Measurements from ENCODE around the gene FLNB. TPM values are rescaled to one million over a fixed set of nuclear protein-coding genes. Genes with fewer than 3 reads are reported as not detected.

Gene FLNB
- total RNA-seq, 3 donors from 2014 or later (not counting 1 experiment from before 2014, with no cell fraction given), result 24.6 to 30.8 (median 26.6) TPM

GRCh38 chr3:58116985-58117384, 108.8 kb downstream of the FLNB start:
- WGBS (ENCODE audit: insufficient coverage), result 80% methylated on average over 2 of the region's 4 CpGs
- intact Hi-C loops (cut with micrococcal nuclease), result loop anchor here (1.0 kb wide), 1 partner anchor 82 kb away; no protein-coding TSS in a partner anchor
- ATAC-seq (no peak), DNase-seq (no peak)
- TF ChIP-seq, protein P1, sequence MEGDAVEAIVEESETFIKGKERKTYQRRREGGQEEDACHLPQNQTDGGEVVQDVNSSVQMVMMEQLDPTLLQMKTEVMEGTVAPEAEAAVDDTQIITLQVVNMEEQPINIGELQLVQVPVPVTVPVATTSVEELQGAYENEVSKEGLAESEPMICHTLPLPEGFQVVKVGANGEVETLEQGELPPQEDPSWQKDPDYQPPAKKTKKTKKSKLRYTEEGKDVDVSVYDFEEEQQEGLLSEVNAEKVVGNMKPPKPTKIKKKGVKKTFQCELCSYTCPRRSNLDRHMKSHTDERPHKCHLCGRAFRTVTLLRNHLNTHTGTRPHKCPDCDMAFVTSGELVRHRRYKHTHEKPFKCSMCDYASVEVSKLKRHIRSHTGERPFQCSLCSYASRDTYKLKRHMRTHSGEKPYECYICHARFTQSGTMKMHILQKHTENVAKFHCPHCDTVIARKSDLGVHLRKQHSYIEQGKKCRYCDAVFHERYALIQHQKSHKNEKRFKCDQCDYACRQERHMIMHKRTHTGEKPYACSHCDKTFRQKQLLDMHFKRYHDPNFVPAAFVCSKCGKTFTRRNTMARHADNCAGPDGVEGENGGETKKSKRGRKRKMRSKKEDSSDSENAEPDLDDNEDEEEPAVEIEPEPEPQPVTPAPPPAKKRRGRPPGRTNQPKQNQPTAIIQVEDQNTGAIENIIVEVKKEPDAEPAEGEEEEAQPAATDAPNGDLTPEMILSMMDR (IDR thresholded peaks at IDR 0.05), result no peak
- Histone ChIP-seq H3K27me3 (ENCODE audit: control insufficient read depth, insufficient read depth, low read length) (no peaks in the 10 kb centered on the region), H3K4me3 (ENCODE audit: low read length) (no peak overlapping the region), H3K9me3 (ENCODE audit: control insufficient read depth, insufficient read depth, low read length) (no peaks in the 10 kb centered on the region), H3K36me3 (ENCODE audit: control insufficient read depth, insufficient read depth, low read length) (peaks cover 15% of the 10 kb centered on the region), H3K27ac (ENCODE audit: low read length) (peak overlapping the region; percentile 60), H3K4me1 (ENCODE audit: control insufficient read depth, insufficient read depth, low read length) (peaks cover 27% of the 10 kb centered on the region)
- Mint-ChIP-seq H3K36me3 (peaks cover 7% of the 10 kb centered on the region), H3K4me3 (no peak overlapping the region), H3K27ac (no peak overlapping the region), H3K27me3 (ENCODE audit: low read depth in 2 of 2) (no peaks in the 10 kb centered on the region), H3K4me1 (peaks cover 15 to 20% of the 10 kb centered on the region in 2 donors), H3K9me3 (no peaks in the 10 kb centered on the region)

- Histone ChIP-seq H3K4me1 (ENCODE audit: control insufficient read depth, insufficient read depth, low read length) (peaks cover 25% of the 10 kb centered on the region), H3K36me3 (ENCODE audit: control insufficient read depth, insufficient read depth, low read length) (peaks cover 8% of the 10 kb centered on the region), H3K4me3 (ENCODE audit: low read length) (no peak overlapping the region), H3K9me3 (ENCODE audit: control insufficient read depth, insufficient read depth, low read length) (no peaks in the 10 kb centered on the region), H3K27ac (ENCODE audit: low read length) (no peak overlapping the region), H3K27me3 (ENCODE audit: control insufficient read depth, insufficient read depth, low read length) (no peaks in the 10 kb centered on the region)
- no peak for ATAC-seq
- Mint-ChIP-seq H3K4me3 (no peak overlapping the region), H3K9me3 (no peaks in the 10 kb centered on the region), H3K27ac (peak overlapping the region in 1 of 2 donors; percentile 16), H3K4me1 (peaks cover 15 to 20% of the 10 kb centered on the region in 2 donors), H3K36me3 (peaks cover 2% of the 10 kb centered on the region), H3K27me3 (ENCODE audit: low read depth in 2 of 2) (no peaks in the 10 kb centered on the region)
- intact Hi-C loops (cut with micrococcal nuclease), result no loop called here
- WGBS (ENCODE audit: insufficient coverage), result 93% methylated on average over 13 of the region's 14 CpGs
- TF ChIP-seq, protein P1 (IDR thresholded peaks at IDR 0.05), result no peak
- no peak for DNase-seq
Observed at GRCh38 chr3:58117561-58118181, 109.4 kb downstream of the FLNB start.

DNA sequence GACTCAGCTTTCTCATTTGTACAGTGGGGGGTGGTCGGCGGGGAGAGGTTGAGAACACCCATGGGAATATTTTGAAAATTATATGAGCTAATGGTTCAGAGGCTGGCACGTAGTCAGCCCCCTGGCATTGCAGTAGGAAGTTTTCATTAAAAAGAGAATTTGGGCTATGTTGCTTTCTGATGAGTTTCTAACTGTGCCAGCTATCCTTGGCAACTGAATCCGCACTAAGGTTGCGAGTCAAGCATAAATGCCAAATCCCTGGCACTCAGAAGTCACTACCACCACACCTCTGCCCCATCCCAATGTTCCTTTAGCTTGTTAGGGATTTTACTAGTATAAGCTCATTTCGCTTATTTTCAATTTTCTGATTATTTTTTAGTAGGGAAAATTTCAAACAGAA, 111.0 kb downstream of the FLNB start:
- Mint-ChIP-seq H3K27ac (no peak overlapping the region), H3K27me3 (ENCODE audit: low read depth in 2 of 2) (no peaks in the 10 kb centered on the region), H3K36me3 (no peaks in the 10 kb centered on the region), H3K9me3 (no peaks in the 10 kb centered on the region), H3K4me1 (peaks cover 15 to 20% of the 10 kb centered on the region in 2 donors), H3K4me3 (no peak overlapping the region)
- no peaks in the 10 kb centered on the region for H3K27me3 ChIP-seq (ENCODE audit: control insufficient read depth, insufficient read depth, low read length)
- intact Hi-C loops (cut with micrococcal nuclease), result no loop called here
- peaks cover 25% of the 10 kb centered on the region for H3K4me1 ChIP-seq (ENCODE audit: control insufficient read depth, insufficient read depth, low read length)
- H3K4me3 ChIP-seq (ENCODE audit: low read length), result no peak overlapping the region
- TF ChIP-seq, protein P1 (IDR thresholded peaks at IDR 0.05), result no peak
- ATAC-seq, result no peak
- DNase-seq, result no peak
- WGBS (ENCODE audit: insufficient coverage), result 93% methylated on average over 3 of the region's 6 CpGs
- H3K9me3 ChIP-seq (ENCODE audit: control insufficient read depth, insufficient read depth, low read length), result no peaks in the 10 kb centered on the region
- no peak overlapping the region for H3K27ac ChIP-seq (ENCODE audit: low read length)
- peaks cover 9% of the 10 kb centered on the region for H3K36me3 ChIP-seq (ENCODE audit: control insufficient read depth, insufficient read depth, low read length)
